Panc1 (cell line): ENCODE results near the gene RWDD4. TPM values are rescaled to one million over a fixed set of nuclear protein-coding genes. Genes with fewer than 3 reads are reported as not detected.
A peak's percentile ranks its signal among the peaks of the same experiment; 100 is the strongest.

Experiments
- ATAC-seq: fragments of 200-7000 bp; cut with Tn5 transposase; 2 replicates; pipeline ENCODE4 v1.9.1; 2020; ENCODE audit warnings: mild to moderate bottlenecking, moderate library complexity
- BruUV-seq: library from RNA; stranded (reverse); fragments of 400-500 nt; replicated peaks from 2 replicates; lab custom pipeline; 2021; lab: Mats Ljungman, UMichigan
- CTCF ChIA-PET: fragments of 300-600 bp; sonication (Branson Sonifier 250); formaldehyde crosslinking; loops from one replicate; lab custom pipeline; 2022; ENCODE audit warnings: antibody characterized with exemption; lab: Charles Lee
- POLR2A ChIA-PET: fragments of 300-600 bp; sonication (Branson Sonifier 250); formaldehyde crosslinking; loops from one replicate; lab custom pipeline; 2022; ENCODE audit warnings: antibody characterized with exemption; lab: Charles Lee
- DNase-seq: peaks from one replicate; pipeline ENCODE4 v3.0.0-alpha.2; 2010; ENCODE audit warnings: low read depth, low spot score
- H3K27ac ChIP-seq: 2 replicates; pipeline ENCODE4 v1.5.1; 2011; ENCODE audit warnings: mild to moderate bottlenecking, low read length, inconsistent platforms
- H3K27me3 ChIP-seq: fragments of 200-500 bp; sonication (Bioruptor generic); 2 replicates; pipeline ENCODE4 v1.6.0; 2014; ENCODE audit warnings: low read length, inconsistent platforms; ENCODE audit not compliant: control insufficient read depth, insufficient read depth
- H3K36me3 ChIP-seq: fragments of 200-500 bp; sonication (Bioruptor generic); 2 replicates; pipeline ENCODE4 v1.5.1; 2014; ENCODE audit warnings: inconsistent platforms, mild to moderate bottlenecking, low read length, moderate library complexity; ENCODE audit not compliant: control insufficient read depth, insufficient read depth
- H3K4me1 ChIP-seq: 2 replicates; pipeline ENCODE4 v1.5.1; 2011; ENCODE audit warnings: inconsistent platforms, mild to moderate bottlenecking, low read length, moderate library complexity; ENCODE audit not compliant: control insufficient read depth, insufficient read depth
- H3K4me3 ChIP-seq, 2 experiments: 2 replicates each; pipeline ENCODE4 v1.5.1; 2011 to 2012; ENCODE audit warnings: low read depth in 2 of 2, low read length in 2 of 2, mild to moderate bottlenecking in 2 of 2, inconsistent platforms in 1 of 2, moderate library complexity in 1 of 2
- H3K9me3 ChIP-seq: fragments of 200-500 bp; sonication (Bioruptor generic); 2 replicates; pipeline ENCODE4 v1.5.1; 2014; ENCODE audit warnings: low read depth, mild to moderate bottlenecking, inconsistent platforms, low read length, moderate library complexity; ENCODE audit not compliant: control insufficient read depth, insufficient read depth
- CTCF ChIP-seq: fragments of 450-650 bp; IDR thresholded peaks from 2 replicates; pipeline ENCODE4 v1.5.1; 2017; ENCODE audit warnings: mild to moderate bottlenecking
- POLR2AphosphoS5 ChIP-seq: IDR thresholded peaks from 2 replicates; pipeline ENCODE4 v1.6.1; 2012; ENCODE audit warnings: mild to moderate bottlenecking, low read depth, low read length, moderate library complexity
- REST ChIP-seq, 2 experiments: IDR thresholded peaks; 2 replicates each; pipeline ENCODE4 v1.6.1; 2011 to 2012; ENCODE audit warnings: low read depth in 2 of 2, control low read depth in 1 of 2, low read length in 1 of 2, mild to moderate bottlenecking in 1 of 2, moderate library complexity in 1 of 2; ENCODE audit not compliant: insufficient read depth in 1 of 2
- SIN3A ChIP-seq: IDR thresholded peaks from 2 replicates; pipeline ENCODE4 v1.6.1; 2012; ENCODE audit warnings: low read depth, mild to moderate bottlenecking, low read length, moderate library complexity, borderline replicate concordance; ENCODE audit not compliant: insufficient read depth
- TCF7L2 ChIP-seq: IDR thresholded peaks from 2 replicates; pipeline ENCODE4 v1.6.1; 2011; ENCODE audit warnings: mild to moderate bottlenecking, low read depth, low read length, inconsistent platforms
- in situ Hi-C: cut with HindIII; loops from 2 replicates; pipeline ENCODE4 v1.10.0; 2016; ENCODE audit warnings: low sequenced_read_pairs, low pct_unique_long_range_greater_than_20kb
- intact Hi-C: fragments of 100-400 bp; cut with micrococcal nuclease; formaldehyde crosslinking; loops from one replicate; pipeline ENCODE4 v1.10.0; 2022; ENCODE audit not compliant: unreplicated experiment
- total RNA-seq: library from RNA; stranded (reverse); gene quantifications from one replicate; pipeline ENCODE4 v1.2.1, GENCODE V29; 2021; ENCODE audit not compliant: unreplicated experiment

The RWDD4 gene
- total RNA-seq, 1 experiment from 2014 or later = 27.4 TPM

GRCh38 chr4:183658362-183659028 lies 490 bp downstream of the RWDD4 start:
- intact Hi-C loops (no loop called here), in situ Hi-C loops (no loop called here)
- no peak for DNase-seq
- POLR2A ChIA-PET = no interaction called here
- TF ChIP-seq SIN3A (0 out of 2 replicates have a peak, but pooled peaks have one; percentile 27), REST (IDR thresholded peaks at IDR 0.05; ENCODE audit: insufficient read depth in 1 of 2, low read depth in 2 of 2, low read length in 1 of 2) (no peak)
- H3K4me3 ChIP-seq = peak overlapping the region; percentile 83 to 95
- CTCF ChIA-PET = no interaction called here
- ATAC-seq = peak; percentile 52
- H3K9me3 ChIP-seq = no peaks in the 10 kb centered on the region
- peak overlapping the region; percentile 89 for H3K27ac ChIP-seq
- BruUV-seq = no TSS peak
- H3K36me3 ChIP-seq = peaks cover 3% of the 10 kb centered on the region
- H3K27me3 ChIP-seq = no peaks in the 10 kb centered on the region
- 0 out of 2 replicates have a peak, but pooled peaks cover 4% of the 10 kb centered on the region for H3K4me1 ChIP-seq

GRCh38 chr4:183657564-183657963 lies 1.4 kb downstream of the RWDD4 start:
- Histone ChIP-seq H3K36me3 (peaks cover 3% of the 10 kb centered on the region), H3K27ac (peak overlapping the region; percentile 89), H3K9me3 (no peaks in the 10 kb centered on the region), H3K27me3 (no peaks in the 10 kb centered on the region), H3K4me3 (peak overlapping the region; percentile 83 to 95), H3K4me1 (0 out of 2 replicates have a peak, but pooled peaks cover 4% of the 10 kb centered on the region)
- POLR2A ChIA-PET = no interaction called here
- BruUV-seq = no TSS peak
- no peak for TF ChIP-seq SIN3A
- TF ChIP-seq CTCF = no peak
- TF ChIP-seq POLR2AphosphoS5 = no peak
- TF ChIP-seq REST (IDR thresholded peaks at IDR 0.05; ENCODE audit: insufficient read depth in 1 of 2, low read depth in 2 of 2, low read length in 1 of 2) = no peak
- no peak for TF ChIP-seq TCF7L2
- DNase-seq (no peak), ATAC-seq (no peak)
- in situ Hi-C loops = no loop called here
- CTCF ChIA-PET = no interaction called here
- intact Hi-C loops = no loop called here
